Neural cell (in vitro differentiated cells): ENCODE measurements around the gene AFAP1. TPM values are rescaled to one million over a fixed set of nuclear protein-coding genes. Genes with fewer than 3 reads are reported as not detected.

Source experiments
- H2AFZ ChIP-seq: fragments of 200-600, 300-800 bp; sonication (generic), shearing (Covaris generic); 2 replicates; pipeline ENCODE4 v1.6.0; 2014; ENCODE audit warnings: low read depth, mild to moderate bottlenecking, antibody characterized with exemption, low read length, moderate library complexity
- H3F3A ChIP-seq: fragments of 200-600 bp; shearing (Covaris generic); 2 replicates; pipeline ENCODE4 v1.6.1; 2016; ENCODE audit warnings: mild to moderate bottlenecking, moderate library complexity, mixed read lengths, antibody characterized with exemption, low read length; ENCODE audit not compliant: insufficient read depth, poor library complexity, severe bottlenecking
- H3K27ac ChIP-seq: fragments of 200-600, 300-800 bp; sonication (generic), shearing (Covaris generic); 2 replicates; pipeline ENCODE4 v1.5.1; 2014; ENCODE audit warnings: mild to moderate bottlenecking, low read length, moderate library complexity
- H3K27me3 ChIP-seq: fragments of 300-800, 200-600 bp; sonication (generic), shearing (Covaris generic); 2 replicates; pipeline ENCODE4 v1.6.0; 2014; ENCODE audit warnings: mild to moderate bottlenecking, low read depth, low read length, moderate library complexity; ENCODE audit not compliant: insufficient read depth
- H3K36me3 ChIP-seq: fragments of 300-800, 200-600 bp; sonication (generic), shearing (Covaris generic); 2 replicates; pipeline ENCODE4 v1.5.1; 2014; ENCODE audit warnings: mild to moderate bottlenecking, antibody characterized with exemption, low read length, moderate library complexity; ENCODE audit not compliant: insufficient read depth
- H3K4me2 ChIP-seq: fragments of 300-800, 200-600 bp; sonication (generic), shearing (Covaris generic); 2 replicates; pipeline ENCODE4 v1.6.0; 2014; ENCODE audit warnings: mild to moderate bottlenecking, low read length
- H3K4me3 ChIP-seq: fragments of 300-800, 200-600 bp; sonication (generic), shearing (Covaris generic); 2 replicates; pipeline ENCODE4 v1.5.1; 2014; ENCODE audit warnings: mild to moderate bottlenecking, low read length, moderate library complexity
- H3K79me2 ChIP-seq: fragments of 200-600 bp; shearing (Covaris generic); replicated peaks from 2 replicates; pipeline ENCODE4 v1.6.0; 2014; ENCODE audit warnings: mild to moderate bottlenecking, low read length, moderate library complexity; ENCODE audit not compliant: insufficient read depth
- H3K9ac ChIP-seq: fragments of 300-800, 200-600 bp; sonication (generic), shearing (Covaris generic); 2 replicates; pipeline ENCODE4 v1.6.1; 2016; ENCODE audit warnings: mild to moderate bottlenecking, low read length, mixed read lengths
- H3K9me2 ChIP-seq: fragments of 200-600 bp; shearing (Covaris generic); 2 replicates; pipeline ENCODE4 v1.6.1; 2016; ENCODE audit warnings: mild to moderate bottlenecking, low read length, mixed read lengths; ENCODE audit not compliant: insufficient read depth
- H3K9me3 ChIP-seq: fragments of 200-600, 300-800 bp; sonication (generic), shearing (Covaris generic); 2 replicates; pipeline ENCODE4 v1.6.1; 2016; ENCODE audit warnings: mild to moderate bottlenecking, mixed run types, low read length, moderate library complexity, mixed read lengths
- H4K20me1 ChIP-seq: fragments of 200-600 bp; shearing (Covaris generic); 2 replicates; pipeline ENCODE4 v1.6.1; 2016; ENCODE audit warnings: mild to moderate bottlenecking, mixed run types; ENCODE audit not compliant: insufficient read depth
- EP300 ChIP-seq: fragments of 450-650 bp; conservative IDR thresholded peaks from 2 replicates; pipeline ENCODE4 v1.6.1; 2014; ENCODE audit warnings: antibody characterized with exemption, mild to moderate bottlenecking, moderate library complexity; ENCODE audit not compliant: poor library complexity, severe bottlenecking
- EZH2 ChIP-seq: fragments of 200-600, 300-800 bp; shearing (Covaris generic), sonication (generic); IDR thresholded peaks from 2 replicates; pipeline ENCODE4 v1.6.1; 2014; ENCODE audit warnings: antibody characterized with exemption, low read length, borderline replicate concordance, mild to moderate bottlenecking; ENCODE audit not compliant: insufficient read depth, poor library complexity, severe bottlenecking
- MXI1 ChIP-seq: fragments of 450-650 bp; conservative IDR thresholded peaks from 2 replicates; pipeline ENCODE4 v1.6.1; 2014; ENCODE audit warnings: antibody characterized with exemption, mild to moderate bottlenecking; ENCODE audit not compliant: poor library complexity, severe bottlenecking
- POLR2AphosphoS5 ChIP-seq: IDR thresholded peaks from 2 replicates; pipeline ENCODE4 v1.6.1; 2012
- RAD21 ChIP-seq: fragments of 450-650 bp; conservative IDR thresholded peaks from 2 replicates; pipeline ENCODE4 v1.6.1; 2014; ENCODE audit warnings: antibody characterized with exemption, mild to moderate bottlenecking, moderate library complexity
- SMC3 ChIP-seq: fragments of 450-650 bp; conservative IDR thresholded peaks from 2 replicates; pipeline ENCODE4 v1.6.1; 2014; ENCODE audit warnings: antibody characterized with exemption, mild to moderate bottlenecking, moderate library complexity; ENCODE audit not compliant: poor library complexity
- TAF1 ChIP-seq: IDR thresholded peaks from 2 replicates; pipeline ENCODE4 v1.6.1; 2012; ENCODE audit warnings: low read depth
- polyA plus RNA-seq: library from polyadenylated mRNA; depleted of rRNA; stranded (reverse); fragments of >200 nt; gene quantifications from 2 replicates; pipeline ENCODE4 v1.2.3, GENCODE V29; 2014
- TF ChIP-seq, protein P1 (sequence below): fragments of 450-650 bp; IDR thresholded peaks from 2 replicates; pipeline ENCODE4 v1.5.1; 2014; ENCODE audit warnings: antibody characterized with exemption, mild to moderate bottlenecking, moderate library complexity; ENCODE audit not compliant: poor library complexity, severe bottlenecking
- TF ChIP-seq, protein P2 (sequence below): IDR thresholded peaks from 2 replicates; pipeline ENCODE4 v1.6.1; 2012; ENCODE audit warnings: borderline replicate concordance

AFAP1 gene
- polyA plus RNA-seq, 1 donor from 2014 or later, result 38.9 TPM

DNA sequence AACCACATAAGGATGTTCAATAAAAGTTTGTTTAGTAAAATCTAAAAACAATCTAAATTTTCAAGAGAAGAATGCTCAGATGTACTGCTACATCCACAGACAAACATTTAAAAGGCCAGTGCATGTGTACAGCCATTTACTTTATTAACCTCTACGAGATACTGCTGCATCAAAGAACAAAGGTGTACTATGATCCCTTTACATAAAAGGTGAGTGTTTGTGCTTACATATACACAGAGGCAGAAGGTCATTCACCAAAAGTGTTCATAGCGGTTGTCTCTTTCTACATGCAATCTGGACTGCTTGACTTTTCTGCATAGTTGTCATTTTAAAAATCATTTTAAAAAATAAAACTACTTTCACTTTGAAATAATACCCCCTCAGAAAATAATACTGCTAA is 81.7 kb downstream of the AFAP1 start:
- no peak overlapping the region for H3K4me3 ChIP-seq
- no peaks in the 10 kb centered on the region for H3K27me3 ChIP-seq
- no peak overlapping the region for H3K9ac ChIP-seq
- peaks cover 5% of the 10 kb centered on the region for H3K79me2 ChIP-seq
- H4K20me1 ChIP-seq, result no peaks in the 10 kb centered on the region
- H3K27ac ChIP-seq, result no peak overlapping the region
- H3K9me2 ChIP-seq, result no peaks in the 10 kb centered on the region
- TF ChIP-seq, protein P1, sequence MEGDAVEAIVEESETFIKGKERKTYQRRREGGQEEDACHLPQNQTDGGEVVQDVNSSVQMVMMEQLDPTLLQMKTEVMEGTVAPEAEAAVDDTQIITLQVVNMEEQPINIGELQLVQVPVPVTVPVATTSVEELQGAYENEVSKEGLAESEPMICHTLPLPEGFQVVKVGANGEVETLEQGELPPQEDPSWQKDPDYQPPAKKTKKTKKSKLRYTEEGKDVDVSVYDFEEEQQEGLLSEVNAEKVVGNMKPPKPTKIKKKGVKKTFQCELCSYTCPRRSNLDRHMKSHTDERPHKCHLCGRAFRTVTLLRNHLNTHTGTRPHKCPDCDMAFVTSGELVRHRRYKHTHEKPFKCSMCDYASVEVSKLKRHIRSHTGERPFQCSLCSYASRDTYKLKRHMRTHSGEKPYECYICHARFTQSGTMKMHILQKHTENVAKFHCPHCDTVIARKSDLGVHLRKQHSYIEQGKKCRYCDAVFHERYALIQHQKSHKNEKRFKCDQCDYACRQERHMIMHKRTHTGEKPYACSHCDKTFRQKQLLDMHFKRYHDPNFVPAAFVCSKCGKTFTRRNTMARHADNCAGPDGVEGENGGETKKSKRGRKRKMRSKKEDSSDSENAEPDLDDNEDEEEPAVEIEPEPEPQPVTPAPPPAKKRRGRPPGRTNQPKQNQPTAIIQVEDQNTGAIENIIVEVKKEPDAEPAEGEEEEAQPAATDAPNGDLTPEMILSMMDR, result no peak
- no peak for TF ChIP-seq EZH2
- no peak for TF ChIP-seq POLR2AphosphoS5
- no peak for TF ChIP-seq SMC3
- TF ChIP-seq MXI1, result no peak
- no peak for TF ChIP-seq TAF1
- no peak for TF ChIP-seq RAD21
- TF ChIP-seq, protein P2, sequence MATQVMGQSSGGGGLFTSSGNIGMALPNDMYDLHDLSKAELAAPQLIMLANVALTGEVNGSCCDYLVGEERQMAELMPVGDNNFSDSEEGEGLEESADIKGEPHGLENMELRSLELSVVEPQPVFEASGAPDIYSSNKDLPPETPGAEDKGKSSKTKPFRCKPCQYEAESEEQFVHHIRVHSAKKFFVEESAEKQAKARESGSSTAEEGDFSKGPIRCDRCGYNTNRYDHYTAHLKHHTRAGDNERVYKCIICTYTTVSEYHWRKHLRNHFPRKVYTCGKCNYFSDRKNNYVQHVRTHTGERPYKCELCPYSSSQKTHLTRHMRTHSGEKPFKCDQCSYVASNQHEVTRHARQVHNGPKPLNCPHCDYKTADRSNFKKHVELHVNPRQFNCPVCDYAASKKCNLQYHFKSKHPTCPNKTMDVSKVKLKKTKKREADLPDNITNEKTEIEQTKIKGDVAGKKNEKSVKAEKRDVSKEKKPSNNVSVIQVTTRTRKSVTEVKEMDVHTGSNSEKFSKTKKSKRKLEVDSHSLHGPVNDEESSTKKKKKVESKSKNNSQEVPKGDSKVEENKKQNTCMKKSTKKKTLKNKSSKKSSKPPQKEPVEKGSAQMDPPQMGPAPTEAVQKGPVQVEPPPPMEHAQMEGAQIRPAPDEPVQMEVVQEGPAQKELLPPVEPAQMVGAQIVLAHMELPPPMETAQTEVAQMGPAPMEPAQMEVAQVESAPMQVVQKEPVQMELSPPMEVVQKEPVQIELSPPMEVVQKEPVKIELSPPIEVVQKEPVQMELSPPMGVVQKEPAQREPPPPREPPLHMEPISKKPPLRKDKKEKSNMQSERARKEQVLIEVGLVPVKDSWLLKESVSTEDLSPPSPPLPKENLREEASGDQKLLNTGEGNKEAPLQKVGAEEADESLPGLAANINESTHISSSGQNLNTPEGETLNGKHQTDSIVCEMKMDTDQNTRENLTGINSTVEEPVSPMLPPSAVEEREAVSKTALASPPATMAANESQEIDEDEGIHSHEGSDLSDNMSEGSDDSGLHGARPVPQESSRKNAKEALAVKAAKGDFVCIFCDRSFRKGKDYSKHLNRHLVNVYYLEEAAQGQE, result no peak
- TF ChIP-seq EP300, result no peak
- H3K9me3 ChIP-seq, result no peaks in the 10 kb centered on the region
- H3F3A ChIP-seq, result no peaks in the 10 kb centered on the region
- no peak overlapping the region for H3K4me2 ChIP-seq
- no peaks in the 10 kb centered on the region for H3K36me3 ChIP-seq
- H2AFZ ChIP-seq, result no peak overlapping the region

DNA sequence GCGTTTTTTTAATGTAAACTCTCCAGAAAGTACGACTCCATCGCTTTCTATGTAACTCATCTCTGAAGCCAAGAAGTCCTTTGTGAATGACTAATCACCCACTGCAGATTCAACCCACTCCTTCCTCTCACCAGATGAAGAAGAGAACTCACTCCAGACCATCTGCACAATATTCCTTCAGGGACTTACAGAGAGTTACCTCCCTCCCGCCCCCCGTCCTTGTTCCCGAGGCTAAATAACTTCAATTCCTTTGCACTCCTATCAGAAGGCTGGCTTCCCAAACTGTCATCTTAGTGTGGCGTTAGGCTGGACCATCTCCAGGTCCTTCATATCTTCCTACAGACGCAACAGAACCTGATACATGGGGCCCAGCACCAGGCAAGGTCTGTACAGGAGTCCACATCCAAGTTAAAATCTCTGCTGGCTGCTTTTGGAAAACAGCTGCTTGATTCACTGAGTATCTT is 82.4 kb downstream of the AFAP1 start:
- Histone ChIP-seq H3K9me3 (no peaks in the 10 kb centered on the region), H3K79me2 (peaks cover 5% of the 10 kb centered on the region), H3F3A (no peaks in the 10 kb centered on the region), H3K9me2 (no peaks in the 10 kb centered on the region), H3K36me3 (no peaks in the 10 kb centered on the region), H2AFZ (no peak overlapping the region), H3K27me3 (no peaks in the 10 kb centered on the region), H3K27ac (no peak overlapping the region), H3K9ac (no peak overlapping the region), H3K4me2 (no peak overlapping the region), H4K20me1 (no peaks in the 10 kb centered on the region), H3K4me3 (no peak overlapping the region)
- TF ChIP-seq POLR2AphosphoS5 (no peak), RAD21 (no peak), EP300 (no peak), SMC3 (no peak), EZH2 (no peak), MXI1 (no peak), TAF1 (no peak)
- TF ChIP-seq, protein P1, result no peak
- TF ChIP-seq, protein P2, result no peak
